Peyer's patch (tissue), 4 donors: Measurements from ENCODE around the gene HDHD2. TPM values are rescaled to one million over a fixed set of nuclear protein-coding genes. Genes with fewer than 3 reads are reported as not detected.

Experiments used
- DNase-seq, 3 donors: peaks; one replicate each; pipeline ENCODE4 v3.0.0-alpha.2; 2017 to 2019
- H3K27ac ChIP-seq, 4 donors: fragments of 200-600 bp; sonication (generic); one replicate each; pipeline ENCODE4 v1.5.1; 2016 to 2019
- H3K27me3 ChIP-seq, 2 donors: fragments of 200-600 bp; sonication (generic); one replicate each; pipeline ENCODE4 v1.5.1; 2019
- H3K36me3 ChIP-seq, 3 donors: fragments of 200-600 bp; sonication (generic); one replicate each; pipeline ENCODE4 v1.5.1; 2016 to 2019
- H3K4me1 ChIP-seq, 4 donors: fragments of 200-600 bp; sonication (generic); one replicate each; pipeline ENCODE4 v1.5.1; 2016 to 2019
- H3K4me3 ChIP-seq, 4 donors: fragments of 200-600 bp; sonication (generic); 1 replicate in 3 of 4; 2 replicates in 1 of 4; pipeline ENCODE4 v1.5.1; 2016 to 2019; ENCODE audit warnings: mild to moderate bottlenecking in 1 of 4
- H3K9me3 ChIP-seq, 4 donors: fragments of 200-600 bp; sonication (generic); one replicate each; pipeline ENCODE4 v1.5.1; 2016 to 2019; ENCODE audit warnings: mild to moderate bottlenecking in 1 of 4
- CTCF ChIP-seq, 6 experiments: fragments of 450-650 bp in 4 of 6; fragments of 200-600 bp in 2 of 6; sonication (generic) in 1 of 6; IDR thresholded peaks; one replicate each; pipeline ENCODE4 v1.5.1; 2017 to 2019; ENCODE audit warnings: antibody characterized with exemption in 6 of 6, mild to moderate bottlenecking in 3 of 6, moderate library complexity in 1 of 6
- POLR2A ChIP-seq, 2 donors: fragments of 450-650 bp; IDR thresholded peaks; one replicate each; pipeline ENCODE4 v1.5.1; 2017; ENCODE audit warnings: antibody characterized with exemption in 2 of 2, mild to moderate bottlenecking in 2 of 2, moderate library complexity in 2 of 2
- total RNA-seq, 4 donors: library from RNA; depleted of rRNA; stranded (reverse); fragments of >200 nt; gene quantifications; one replicate each; pipeline ENCODE4 v1.1.0, GENCODE V29; 2016

The HDHD2 gene
- total RNA-seq, 4 donors from 2014 or later, result 16.5 to 34.4 (median 27.6) TPM

GRCh38 chr18:47151439-47151838 is 1.1 kb upstream of the HDHD2 start:
- TF ChIP-seq CTCF (IDR thresholded peaks at IDR 0.05) (no peak), POLR2A (IDR thresholded peaks at IDR 0.05) (no peak)
- H3K4me3 ChIP-seq, result peak overlapping the region in 1 of 4 donors; percentile 78
- peak overlapping the region in 2 of 4 donors; percentile 88 to 91 for H3K27ac ChIP-seq
- peaks cover 0 to 4% (median 0%) of the 10 kb centered on the region in 3 donors for H3K36me3 ChIP-seq
- H3K4me1 ChIP-seq, result peaks cover 0 to 6% (median 2%) of the 10 kb centered on the region in 4 donors
- H3K9me3 ChIP-seq, result no peaks in the 10 kb centered on the region
- H3K27me3 ChIP-seq, result no peaks in the 10 kb centered on the region
- DNase-seq, result no peak

GRCh38 chr18:47150824-47151366 is 595 bp upstream of the HDHD2 start:
- peak in 1 of 3 donors; percentile 52 for DNase-seq
- peaks cover 0 to 6% (median 2%) of the 10 kb centered on the region in 4 donors for H3K4me1 ChIP-seq
- H3K27ac ChIP-seq, result peak overlapping the region; percentile 77 to 91 (median 87)
- no peaks in the 10 kb centered on the region for H3K9me3 ChIP-seq
- peaks cover 0 to 4% (median 0%) of the 10 kb centered on the region in 3 donors for H3K36me3 ChIP-seq
- H3K27me3 ChIP-seq, result no peaks in the 10 kb centered on the region
- TF ChIP-seq CTCF (IDR thresholded peaks at IDR 0.05), result no peak
- no peak for TF ChIP-seq POLR2A (IDR thresholded peaks at IDR 0.05)
- H3K4me3 ChIP-seq, result peak overlapping the region; percentile 74 to 91 (median 82)

GRCh38 chr18:47149457-47150028 is 757 bp downstream of the HDHD2 start:
- no peak for TF ChIP-seq POLR2A (IDR thresholded peaks at IDR 0.05)
- Histone ChIP-seq H3K27me3 (no peaks in the 10 kb centered on the region), H3K4me1 (peaks cover 0 to 6% (median 2%) of the 10 kb centered on the region in 4 donors), H3K27ac (peak overlapping the region; percentile 77 to 91 (median 87)), H3K9me3 (no peaks in the 10 kb centered on the region), H3K36me3 (peaks cover 0 to 4% (median 0%) of the 10 kb centered on the region in 3 donors), H3K4me3 (peak overlapping the region; percentile 74 to 91 (median 82))
- DNase-seq, result no peak

DNA sequence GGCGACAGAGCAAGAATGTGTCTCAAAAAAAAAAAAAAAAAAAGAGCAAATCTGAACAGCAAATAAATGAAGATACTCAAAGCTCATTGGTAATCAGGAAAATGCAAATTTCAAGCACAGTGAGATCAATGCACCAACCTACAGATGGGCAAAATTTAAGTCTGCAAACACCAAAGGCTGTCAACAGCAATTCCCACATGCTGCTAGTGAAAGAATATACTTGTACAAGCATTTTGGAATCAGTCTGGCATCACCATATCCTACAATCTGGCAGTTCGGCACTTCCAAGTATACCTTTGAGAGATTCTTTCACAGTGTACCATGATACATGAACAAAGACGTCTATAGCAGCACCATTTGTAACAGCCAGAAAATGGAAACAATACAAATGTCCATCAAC is 4.1 kb downstream of the HDHD2 start:
- Histone ChIP-seq H3K27me3 (no peaks in the 10 kb centered on the region), H3K36me3 (no peaks in the 10 kb centered on the region), H3K4me3 (no peak overlapping the region), H3K27ac (no peak overlapping the region), H3K9me3 (no peaks in the 10 kb centered on the region), H3K4me1 (peaks cover 0 to 6% (median under 1%) of the 10 kb centered on the region in 4 donors)
- DNase-seq, result no peak
- TF ChIP-seq CTCF (IDR thresholded peaks at IDR 0.05) (no peak), POLR2A (IDR thresholded peaks at IDR 0.05) (no peak)

DNA sequence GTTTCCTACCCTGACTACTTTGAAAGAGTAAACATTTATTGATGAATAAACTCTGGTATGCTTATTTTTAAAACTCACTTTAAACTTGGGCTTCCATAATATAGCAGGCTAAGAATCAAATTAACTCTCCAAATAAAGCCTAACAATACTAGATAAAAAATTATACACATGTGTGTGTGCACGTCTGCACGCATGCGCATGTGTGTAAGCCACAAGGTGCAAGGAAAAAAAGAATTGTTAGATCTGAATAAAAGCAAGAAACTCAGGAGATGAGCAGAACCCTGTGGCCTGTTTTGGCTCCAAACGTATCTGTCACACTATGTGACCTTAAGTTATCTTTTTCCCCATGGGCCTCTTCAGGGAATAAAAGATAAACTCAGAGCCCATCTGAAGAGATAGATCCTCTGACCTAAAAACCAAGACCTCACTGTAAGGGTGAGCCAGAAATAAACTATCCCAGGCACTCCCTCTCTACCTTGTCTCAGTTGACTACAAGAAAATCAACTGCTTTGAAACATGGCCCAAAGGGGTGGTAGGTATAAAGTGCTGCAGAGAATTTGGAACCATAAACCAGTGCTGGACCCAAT is 6.3 kb downstream of the HDHD2 start:
- TF ChIP-seq CTCF (IDR thresholded peaks at IDR 0.05) (no peak), POLR2A (IDR thresholded peaks at IDR 0.05) (no peak)
- Histone ChIP-seq H3K4me3 (no peak overlapping the region), H3K4me1 (peaks cover 0 to under 1% (median 0%) of the 10 kb centered on the region in 4 donors), H3K36me3 (no peaks in the 10 kb centered on the region), H3K27ac (no peak overlapping the region), H3K9me3 (no peaks in the 10 kb centered on the region), H3K27me3 (no peaks in the 10 kb centered on the region)
- no peak for DNase-seq

GRCh38 chr18:47143153-47143552 is 7.1 kb downstream of the HDHD2 start:
- H3K27ac ChIP-seq, result no peak overlapping the region
- H3K4me1 ChIP-seq, result no peaks in the 10 kb centered on the region
- no peak overlapping the region for H3K4me3 ChIP-seq
- no peaks in the 10 kb centered on the region for H3K9me3 ChIP-seq
- H3K27me3 ChIP-seq, result no peaks in the 10 kb centered on the region
- H3K36me3 ChIP-seq, result no peaks in the 10 kb centered on the region
- no peak for TF ChIP-seq POLR2A (IDR thresholded peaks at IDR 0.05)
- TF ChIP-seq CTCF (IDR thresholded peaks at IDR 0.05), result no peak
- no peak for DNase-seq
